HG03460 (cell line): ENCODE data around the gene NR2C2AP.

Source experiments
- ATAC-seq: cut with Tn5 transposase; IDR thresholded peaks from one replicate; pipeline ENCODE4 v1.9.1; 2021; ENCODE audit not compliant: unreplicated experiment

NR2C2AP gene

DNA sequence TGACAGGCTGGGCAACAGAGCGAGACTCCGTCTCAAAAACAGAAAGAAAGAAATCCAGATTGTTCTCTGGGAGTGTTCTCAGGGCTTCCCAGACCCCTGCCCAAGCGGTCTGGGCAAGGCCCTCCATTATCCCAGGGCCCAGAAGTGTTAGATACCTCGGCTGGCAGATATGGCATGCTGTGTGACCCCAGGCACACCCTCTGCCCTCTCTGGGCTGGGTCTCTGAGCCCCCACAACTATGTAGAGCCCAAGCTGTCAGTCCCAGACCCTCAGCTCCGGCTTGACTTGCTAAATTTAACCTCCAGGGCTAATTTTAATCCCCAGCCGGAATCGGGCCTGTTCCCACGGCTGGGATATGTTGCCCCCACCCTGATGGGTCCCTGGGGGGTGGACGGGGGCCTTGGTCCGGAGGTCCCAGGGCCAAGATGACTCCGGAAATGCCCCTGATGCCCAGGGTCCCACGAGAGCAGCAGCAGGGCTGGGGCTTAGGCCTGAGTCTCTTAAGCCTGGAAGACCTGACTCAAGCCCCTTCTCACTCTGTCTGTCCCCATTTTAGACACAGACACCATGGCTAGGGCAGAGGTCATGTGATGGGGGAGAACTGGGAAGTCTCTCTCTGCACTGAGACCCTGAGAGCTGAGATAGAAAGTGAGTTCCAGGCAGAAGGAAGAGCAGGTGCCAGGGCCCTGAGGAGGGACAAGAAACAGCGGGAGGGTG is 50.4 kb downstream of the NR2C2AP start:
- no peak for ATAC-seq

- no peak for ATAC-seq
Observed at GRCh38 chr19:19151418-19151817, 51.8 kb downstream of the NR2C2AP start.
